Measurements from ENCODE around the gene LLCFC1.
"Not testable (repeated sequence)": the region's sequence is repeated elsewhere in the genome, so short reads cannot be mapped to it uniquely, and the experiment has no call there.

LLCFC1 gene

GRCh38 chr7:142968229-142968628 is 28.9 kb downstream of the LLCFC1 start:
- H3K27me3 ChIP-seq (ENCODE audit: insufficient read depth, low read length): no peaks in the 10 kb centered on the region
- DNase-seq: no peak
- H3K4me1 ChIP-seq (ENCODE audit: control insufficient read depth in 1 of 2, insufficient read depth in 2 of 2, low read length in 2 of 2): no peaks in the 10 kb centered on the region
- H3K27ac ChIP-seq (ENCODE audit: low read depth, low read length): no peak overlapping the region
- H3K9me3 ChIP-seq (ENCODE audit: insufficient read depth, low read depth, low read length): no peaks in the 10 kb centered on the region
- H4K8ac ChIP-seq (ENCODE audit: low read depth, low read length): no peak overlapping the region
- no peak overlapping the region for H2AK5ac ChIP-seq (ENCODE audit: low read length)
- no peak overlapping the region for H4K12ac ChIP-seq (ENCODE audit: low read depth, low read length)
- no CpG with 5 or more reads among the region's 4 CpGs for WGBS (ENCODE audit: extremely low coverage, insufficient coverage, insufficient read length)
- H3K79me1 ChIP-seq (ENCODE audit: low read length): no peaks in the 10 kb centered on the region
- no peak overlapping the region for H4K91ac ChIP-seq (ENCODE audit: low read depth, low read length)
- no peak overlapping the region for H3K4me2 ChIP-seq (ENCODE audit: low read length)
- no peak overlapping the region for H3K14ac ChIP-seq (ENCODE audit: low read length)
- H2BK5ac ChIP-seq (ENCODE audit: low read depth, low read length, poor library complexity): no peak overlapping the region
- no peaks in the 10 kb centered on the region for H3K36me3 ChIP-seq (ENCODE audit: control insufficient read depth in 1 of 2, insufficient read depth in 2 of 2, low read length in 2 of 2)
- no peaks in the 10 kb centered on the region for H3K79me2 ChIP-seq (ENCODE audit: control insufficient read depth, insufficient read depth, low read length, poor library complexity)
- no peak overlapping the region for H2BK120ac ChIP-seq (ENCODE audit: insufficient read depth, low read length, poor library complexity)
- no peak overlapping the region for H3K4ac ChIP-seq (ENCODE audit: low read depth, low read length)
- no peak overlapping the region for H2BK12ac ChIP-seq (ENCODE audit: low read length)
- H3K18ac ChIP-seq (ENCODE audit: low read length): no peak overlapping the region
- H3K9ac ChIP-seq (ENCODE audit: low read length): no peak overlapping the region
- no peak overlapping the region for H3K23ac ChIP-seq (ENCODE audit: low read length)
- H2AFZ ChIP-seq (ENCODE audit: insufficient read depth, low read length, poor library complexity): no peak overlapping the region
- no peak overlapping the region for H3K4me3 ChIP-seq (ENCODE audit: low read depth, low read length)

GRCh38 chr7:142969183-142969582 is 29.9 kb downstream of the LLCFC1 start:
- H4K12ac ChIP-seq (ENCODE audit: low read depth, low read length): no peak overlapping the region
- H4K91ac ChIP-seq (ENCODE audit: low read depth, low read length): no peak overlapping the region
- H3K4me2 ChIP-seq (ENCODE audit: low read length): no peak overlapping the region
- no peak overlapping the region for H3K27ac ChIP-seq (ENCODE audit: low read depth, low read length)
- H4K8ac ChIP-seq (ENCODE audit: low read depth, low read length): no peak overlapping the region
- H3K18ac ChIP-seq (ENCODE audit: low read length): no peak overlapping the region
- H2AFZ ChIP-seq (ENCODE audit: insufficient read depth, low read length, poor library complexity): no peak overlapping the region
- DNase-seq: no peak
- no peak overlapping the region for H3K4ac ChIP-seq (ENCODE audit: low read depth, low read length)
- H2BK120ac ChIP-seq (ENCODE audit: insufficient read depth, low read length, poor library complexity): no peak overlapping the region
- H3K4me3 ChIP-seq (ENCODE audit: low read depth, low read length): no peak overlapping the region
- WGBS (ENCODE audit: extremely low coverage, insufficient coverage, insufficient read length): no CpG with 5 or more reads among the region's 4 CpGs
- H3K79me1 ChIP-seq (ENCODE audit: low read length): no peaks in the 10 kb centered on the region
- H3K79me2 ChIP-seq (ENCODE audit: control insufficient read depth, insufficient read depth, low read length, poor library complexity): no peaks in the 10 kb centered on the region
- no peaks in the 10 kb centered on the region for H3K36me3 ChIP-seq (ENCODE audit: control insufficient read depth in 1 of 2, insufficient read depth in 2 of 2, low read length in 2 of 2)
- H2BK12ac ChIP-seq (ENCODE audit: low read length): no peak overlapping the region
- no peaks in the 10 kb centered on the region for H3K27me3 ChIP-seq (ENCODE audit: insufficient read depth, low read length)
- no peaks in the 10 kb centered on the region for H3K9me3 ChIP-seq (ENCODE audit: insufficient read depth, low read depth, low read length)
- H3K4me1 ChIP-seq (ENCODE audit: control insufficient read depth in 1 of 2, insufficient read depth in 2 of 2, low read length in 2 of 2): no peaks in the 10 kb centered on the region
- H3K23ac ChIP-seq (ENCODE audit: low read length): no peak overlapping the region
- no peak overlapping the region for H3K14ac ChIP-seq (ENCODE audit: low read length)
- H2BK5ac ChIP-seq (ENCODE audit: low read depth, low read length, poor library complexity): no peak overlapping the region
- no peak overlapping the region for H2AK5ac ChIP-seq (ENCODE audit: low read length)
- no peak overlapping the region for H3K9ac ChIP-seq (ENCODE audit: low read length)

GRCh38 chr7:142974626-142975025 is 35.3 kb downstream of the LLCFC1 start:
- no peak overlapping the region for H3K23ac ChIP-seq (ENCODE audit: low read length)
- H3K4me2 ChIP-seq (ENCODE audit: low read length): no peak overlapping the region
- no peak overlapping the region for H4K8ac ChIP-seq (ENCODE audit: low read depth, low read length)
- no peak overlapping the region for H2BK12ac ChIP-seq (ENCODE audit: low read length)
- no peak overlapping the region for H3K4me3 ChIP-seq (ENCODE audit: low read depth, low read length)
- no peak overlapping the region for H4K12ac ChIP-seq (ENCODE audit: low read depth, low read length)
- no peak overlapping the region for H3K14ac ChIP-seq (ENCODE audit: low read length)
- no peak overlapping the region for H2BK120ac ChIP-seq (ENCODE audit: insufficient read depth, low read length, poor library complexity)
- no peaks in the 10 kb centered on the region for H3K36me3 ChIP-seq (ENCODE audit: control insufficient read depth in 1 of 2, insufficient read depth in 2 of 2, low read length in 2 of 2)
- no peak overlapping the region for H2BK5ac ChIP-seq (ENCODE audit: low read depth, low read length, poor library complexity)
- no peaks in the 10 kb centered on the region for H3K9me3 ChIP-seq (ENCODE audit: insufficient read depth, low read depth, low read length)
- no peak overlapping the region for H3K9ac ChIP-seq (ENCODE audit: low read length)
- H3K27ac ChIP-seq (ENCODE audit: low read depth, low read length): no peak overlapping the region
- no CpG with 5 or more reads among the region's 3 CpGs for WGBS (ENCODE audit: extremely low coverage, insufficient coverage, insufficient read length)
- DNase-seq: no peak
- no peaks in the 10 kb centered on the region for H3K79me2 ChIP-seq (ENCODE audit: control insufficient read depth, insufficient read depth, low read length, poor library complexity)
- H3K27me3 ChIP-seq (ENCODE audit: insufficient read depth, low read length): no peaks in the 10 kb centered on the region
- no peak overlapping the region for H2AK5ac ChIP-seq (ENCODE audit: low read length)
- H3K79me1 ChIP-seq (ENCODE audit: low read length): no peaks in the 10 kb centered on the region
- H3K4me1 ChIP-seq (ENCODE audit: control insufficient read depth in 1 of 2, insufficient read depth in 2 of 2, low read length in 2 of 2): no peaks in the 10 kb centered on the region
- no peak overlapping the region for H3K18ac ChIP-seq (ENCODE audit: low read length)
- no peak overlapping the region for H4K91ac ChIP-seq (ENCODE audit: low read depth, low read length)
- no peak overlapping the region for H3K4ac ChIP-seq (ENCODE audit: low read depth, low read length)
- no peak overlapping the region for H2AFZ ChIP-seq (ENCODE audit: insufficient read depth, low read length, poor library complexity)

GRCh38 chr7:142978402-142978801 is 39.1 kb downstream of the LLCFC1 start:
- not testable (repeated sequence) for DNase-seq; H3K27ac ChIP-seq (ENCODE audit: low read depth, low read length)

More at GRCh38 chr7:142978402-142978801, 39.1 kb downstream of the LLCFC1 start:
- not testable (repeated sequence) for H3K4me1 ChIP-seq (ENCODE audit: control insufficient read depth in 1 of 2, insufficient read depth in 2 of 2, low read length in 2 of 2); H3K14ac ChIP-seq (ENCODE audit: low read length); H3K9me3 ChIP-seq (ENCODE audit: insufficient read depth, low read depth, low read length); H3K36me3 ChIP-seq (ENCODE audit: control insufficient read depth in 1 of 2, insufficient read depth in 2 of 2, low read length in 2 of 2); H3K4me2 ChIP-seq (ENCODE audit: low read length); H2AK5ac ChIP-seq (ENCODE audit: low read length); H4K91ac ChIP-seq (ENCODE audit: low read depth, low read length); H2BK12ac ChIP-seq (ENCODE audit: low read length); H3K4me3 ChIP-seq (ENCODE audit: low read depth, low read length); H3K4ac ChIP-seq (ENCODE audit: low read depth, low read length); H3K79me2 ChIP-seq (ENCODE audit: control insufficient read depth, insufficient read depth, low read length, poor library complexity); H4K8ac ChIP-seq (ENCODE audit: low read depth, low read length); H3K9ac ChIP-seq (ENCODE audit: low read length); H2BK120ac ChIP-seq (ENCODE audit: insufficient read depth, low read length, poor library complexity); H2AFZ ChIP-seq (ENCODE audit: insufficient read depth, low read length, poor library complexity); H3K79me1 ChIP-seq (ENCODE audit: low read length); H3K27me3 ChIP-seq (ENCODE audit: insufficient read depth, low read length); H3K18ac ChIP-seq (ENCODE audit: low read length); H2BK5ac ChIP-seq (ENCODE audit: low read depth, low read length, poor library complexity); H4K12ac ChIP-seq (ENCODE audit: low read depth, low read length); H3K23ac ChIP-seq (ENCODE audit: low read length)
- no CpG with 5 or more reads among the region's 4 CpGs for WGBS (ENCODE audit: extremely low coverage, insufficient coverage, insufficient read length)
